Activated T-cell treated with anti-CD3 and anti-CD28 coated beads, Interleukin-2, amount 50 U/mL, for 48 hours (primary cell): Measurements from ENCODE around the gene SPDYA.

Source experiments
- DNase-seq, 2 experiments: peaks; one replicate each; pipeline ENCODE4 v3.0.0-alpha.2; 2020

The SPDYA gene

GRCh38 chr2:28828382-28828781 lies 17.7 kb downstream of the SPDYA start:
- no peak for DNase-seq

- no peak for DNase-seq
Observed at GRCh38 chr2:28833740-28834470, 23.3 kb downstream of the SPDYA start.

GRCh38 chr2:28835781-28836180 lies 25.1 kb downstream of the SPDYA start:
- DNase-seq: no peak

- no peak for DNase-seq
Observed at GRCh38 chr2:28838971-28839370, 28.3 kb downstream of the SPDYA start.

- DNase-seq: no peak
Observed at GRCh38 chr2:28842042-28842441, 31.4 kb downstream of the SPDYA start.

GRCh38 chr2:28855193-28855592 lies 44.6 kb downstream of the SPDYA start:
- DNase-seq: no peak

GRCh38 chr2:28855977-28856376 lies 45.3 kb downstream of the SPDYA start:
- DNase-seq: no peak

- no peak for DNase-seq
Observed at GRCh38 chr2:28868611-28869010, 58.0 kb downstream of the SPDYA start.

GRCh38 chr2:28869494-28870145 lies 59.0 kb downstream of the SPDYA start:
- DNase-seq: no peak

- peak; percentile 98 for DNase-seq
Observed at GRCh38 chr2:28870146-28870891, 59.7 kb downstream of the SPDYA start, which contains the start of gene TRMT61B. Gene TRMT61B, minus strand, starts transcription at chr2:28870309. Its CDS starts 32 bp downstream, at chr2:28870277.

GRCh38 chr2:28871620-28872019 lies 61.0 kb downstream of the SPDYA start:
- no peak for DNase-seq

GRCh38 chr2:28880193-28880592 lies 69.6 kb downstream of the SPDYA start:
- no peak for DNase-seq

- no peak for DNase-seq
Observed at GRCh38 chr2:28893488-28893887, 82.9 kb downstream of the SPDYA start.

GRCh38 chr2:28894470-28895188 lies 84.0 kb downstream of the SPDYA start, which contains the start of gene WDR43:
Gene WDR43, plus strand, starts transcription at chr2:28894667. Its CDS starts 32 bp downstream, at chr2:28894699.
- peak; percentile 98 for DNase-seq

GRCh38 chr2:28895189-28895893 lies 84.7 kb downstream of the SPDYA start:
- DNase-seq: peak; percentile 68 to 73

GRCh38 chr2:28896906-28897305 lies 86.3 kb downstream of the SPDYA start:
- DNase-seq: no peak

- DNase-seq: no peak
Observed at GRCh38 chr2:28898048-28898447, 87.4 kb downstream of the SPDYA start.
